AG04449 (cell line): ENCODE data around the gene NIN.
"Not testable (repeated sequence)": the region's sequence is repeated elsewhere in the genome, so short reads cannot be mapped to it uniquely, and the experiment has no call there.

Experiments used
- CTCF ChIA-PET: fragments of 350-600 bp; formaldehyde crosslinking; extraction: SDS; loops from one replicate; lab custom pipeline; 2021; ENCODE audit warnings: antibody characterized with exemption; lab: Yijun Ruan, JAX
- POLR2A ChIA-PET: fragments of 400-600, 350-600 bp; formaldehyde crosslinking; extraction: SDS; loops from one replicate; lab custom pipeline; 2020; ENCODE audit warnings: antibody characterized with exemption, inconsistent platforms; lab: Yijun Ruan, JAX
- DNase-seq: peaks from one replicate; pipeline ENCODE4 v3.0.0-alpha.2; 2010; ENCODE audit warnings: low read depth, low spot score
- H3K4me3 ChIP-seq: 2 replicates; pipeline ENCODE4 v1.5.1; 2011; ENCODE audit warnings: low read depth, mild to moderate bottlenecking, control low read depth, low read length
- CTCF ChIP-seq: IDR thresholded peaks from one replicate; pipeline ENCODE4 v1.5.1; 2011; ENCODE audit warnings: mild to moderate bottlenecking, moderate library complexity, low read length, control low read depth, inconsistent platforms; ENCODE audit not compliant: insufficient read depth; ENCODE audit errors: missing control alignments

The NIN gene

GRCh38 chr14:50823762-50824636, 7.0 kb downstream of the NIN start:
- CTCF ChIA-PET = interaction anchor here (1.1 to 3.8 kb wide), 3 partner anchors 16 to 47 kb away, joined by 3 to 18 read pairs (median 3); no protein-coding TSS in a partner anchor
- POLR2A ChIA-PET = no interaction called here

GRCh38 chr14:50823051-50823761, 7.8 kb downstream of the NIN start:
- CTCF ChIA-PET = interaction anchor here (0.7 to 3.8 kb wide), 7 partner anchors 8 to 111 kb away, joined by 3 to 18 read pairs (median 3); partner anchors contain the start of gene NIN
- POLR2A ChIA-PET = no interaction called here
- no peak for TF ChIP-seq CTCF
- no peak overlapping the region for H3K4me3 ChIP-seq
- DNase-seq = no peak

More at GRCh38 chr14:50823762-50824636, 7.0 kb downstream of the NIN start:
- no peak for TF ChIP-seq CTCF
- DNase-seq = no peak
- H3K4me3 ChIP-seq = no peak overlapping the region

- DNase-seq = no peak
- CTCF ChIA-PET = interaction anchor here (0.7 to 3.8 kb wide), 6 partner anchors 9 to 110 kb away, joined by 3 to 18 read pairs (median 3); partner anchors contain the start of gene NIN
- POLR2A ChIA-PET = no interaction called here
Observed at GRCh38 chr14:50822501-50823042, 8.4 kb downstream of the NIN start.

GRCh38 chr14:50821510-50822464, 9.2 kb downstream of the NIN start:
- no peak for TF ChIP-seq CTCF

More at GRCh38 chr14:50822501-50823042, 8.4 kb downstream of the NIN start:
- H3K4me3 ChIP-seq = no peak overlapping the region
- no peak for TF ChIP-seq CTCF

GRCh38 chr14:50820786-50821509, 10.0 kb downstream of the NIN start:
- no peak overlapping the region for H3K4me3 ChIP-seq
- ChIA-PET CTCF (interaction anchor here (1.0 to 3.8 kb wide), 5 partner anchors 8 to 44 kb away, joined by 3 to 18 read pairs (median 5); no protein-coding TSS in a partner anchor), POLR2A (interaction anchor here (1.1 kb wide), 1 partner anchor 10 kb away, joined by 4 read pairs; no protein-coding TSS in a partner anchor)
- no peak for DNase-seq
- no peak for TF ChIP-seq CTCF

More at GRCh38 chr14:50821510-50822464, 9.2 kb downstream of the NIN start:
- no peak for DNase-seq
- no peak overlapping the region for H3K4me3 ChIP-seq
- ChIA-PET POLR2A (interaction anchor here (1.1 kb wide), 1 partner anchor 11 kb away, joined by 4 read pairs; no protein-coding TSS in a partner anchor), CTCF (interaction anchor here (1.0 to 3.8 kb wide), 8 partner anchors 8 to 45 kb away, joined by 3 to 18 read pairs (median 4); partner anchors contain the start of gene NIN)

GRCh38 chr14:50819303-50819702, 11.7 kb downstream of the NIN start:
- H3K4me3 ChIP-seq, POLR2A ChIA-PET, DNase-seq: not testable (repeated sequence)
- CTCF ChIA-PET = interaction anchor here (0.6 to 2.1 kb wide), 2 partner anchors 10 to 41 kb away, joined by 3 to 6 read pairs; no protein-coding TSS in a partner anchor
